ENCODE data around the gene LMBR1.
"Not testable (repeated sequence)": the region's sequence is repeated elsewhere in the genome, so short reads cannot be mapped to it uniquely, and the experiment has no call there.

Gene LMBR1

GRCh38 chr7:156892081-156892800 is 742 bp downstream of the LMBR1 start:
- peak overlapping the region; percentile 90 for H3K27ac Mint-ChIP-seq
- peaks cover 40% of the 10 kb centered on the region for H3K4me1 Mint-ChIP-seq (ENCODE audit: low read depth)
- peaks cover 13% of the 10 kb centered on the region for H3K36me3 Mint-ChIP-seq (ENCODE audit: low read depth)
- no peaks in the 10 kb centered on the region for H3K9me3 Mint-ChIP-seq
- peak overlapping the region; percentile 90 for H3K4me3 Mint-ChIP-seq
- no peaks in the 10 kb centered on the region for H3K27me3 Mint-ChIP-seq (ENCODE audit: low read depth)

- H3K9me3 Mint-ChIP-seq = no peaks in the 10 kb centered on the region
- H3K27me3 Mint-ChIP-seq (ENCODE audit: low read depth) = no peaks in the 10 kb centered on the region
- peaks cover 13% of the 10 kb centered on the region for H3K36me3 Mint-ChIP-seq (ENCODE audit: low read depth)
- peak overlapping the region; percentile 11 for H3K27ac Mint-ChIP-seq
- peaks cover 22% of the 10 kb centered on the region for H3K4me1 Mint-ChIP-seq (ENCODE audit: low read depth)
- H3K4me3 Mint-ChIP-seq = no peak overlapping the region
These were observed 3.2 kb downstream of the LMBR1 start for GRCh38 chr7:156889746-156890145.

DNA sequence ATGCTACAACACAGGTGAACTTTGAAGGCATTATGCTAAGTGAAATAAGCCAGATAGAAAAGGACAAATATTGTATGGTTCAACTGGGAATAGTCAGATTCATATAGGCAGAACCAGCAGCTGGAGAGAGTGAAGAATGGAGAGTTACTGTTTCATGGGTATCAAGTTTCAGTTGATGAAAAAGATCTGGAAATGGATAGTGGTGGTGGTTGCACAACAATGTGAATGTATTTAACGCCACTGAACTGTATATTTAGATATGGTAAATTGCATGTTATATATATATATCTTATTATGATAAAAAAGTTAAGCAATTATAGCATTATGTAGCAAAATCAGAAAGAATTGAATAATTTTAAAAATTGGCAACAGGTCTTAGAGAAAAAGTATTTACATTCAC is 3.9 kb downstream of the LMBR1 start:
- Mint-ChIP-seq H3K27ac (no peak overlapping the region), H3K9me3 (no peaks in the 10 kb centered on the region), H3K27me3 (ENCODE audit: low read depth) (no peaks in the 10 kb centered on the region), H3K36me3 (ENCODE audit: low read depth) (peaks cover 17% of the 10 kb centered on the region), H3K4me1 (ENCODE audit: low read depth) (peaks cover 18% of the 10 kb centered on the region), H3K4me3 (no peak overlapping the region)

- H3K27me3 Mint-ChIP-seq (ENCODE audit: low read depth) = no peaks in the 10 kb centered on the region
- H3K4me3 Mint-ChIP-seq = no peak overlapping the region
- peaks cover 20% of the 10 kb centered on the region for H3K4me1 Mint-ChIP-seq (ENCODE audit: low read depth)
- no peak overlapping the region for H3K27ac Mint-ChIP-seq
- H3K9me3 Mint-ChIP-seq = no peaks in the 10 kb centered on the region
- peaks cover 32% of the 10 kb centered on the region for H3K36me3 Mint-ChIP-seq (ENCODE audit: low read depth)
These were observed 6.8 kb downstream of the LMBR1 start for GRCh38 chr7:156886020-156886795.

- Mint-ChIP-seq H3K4me1 (ENCODE audit: low read depth) (peaks cover 26% of the 10 kb centered on the region), H3K27ac (no peak overlapping the region), H3K9me3 (peaks cover 26% of the 10 kb centered on the region), H3K36me3 (ENCODE audit: low read depth) (peaks cover 41% of the 10 kb centered on the region), H3K27me3 (ENCODE audit: low read depth) (no peaks in the 10 kb centered on the region), H3K4me3 (no peak overlapping the region)
These were observed 11.3 kb downstream of the LMBR1 start for GRCh38 chr7:156881679-156882078.

DNA sequence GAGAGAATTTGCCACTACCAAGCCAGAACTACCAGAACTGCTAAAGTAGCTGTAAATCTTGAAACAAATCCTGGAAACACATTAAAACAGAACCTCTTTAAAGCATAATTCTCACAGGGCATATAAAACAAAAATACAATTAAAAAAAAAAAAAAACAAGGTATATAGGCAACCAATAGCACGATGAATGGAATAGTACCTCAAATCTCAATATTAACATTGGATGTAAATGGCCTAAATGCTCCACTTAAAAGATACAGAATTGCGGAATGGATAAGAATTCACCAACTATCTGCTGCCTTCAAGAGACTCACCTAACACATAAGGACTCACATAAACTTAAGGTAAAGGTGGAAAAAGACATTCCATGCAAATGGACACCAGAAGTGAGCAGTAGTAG is 17.2 kb downstream of the LMBR1 start:
- no peaks in the 10 kb centered on the region for H3K27me3 Mint-ChIP-seq (ENCODE audit: low read depth)
- peaks cover 49% of the 10 kb centered on the region for H3K9me3 Mint-ChIP-seq
- no peak overlapping the region for H3K4me3 Mint-ChIP-seq
- peaks cover 24% of the 10 kb centered on the region for H3K4me1 Mint-ChIP-seq (ENCODE audit: low read depth)
- H3K27ac Mint-ChIP-seq = peak overlapping the region; percentile 17
- H3K36me3 Mint-ChIP-seq (ENCODE audit: low read depth) = peaks cover 55% of the 10 kb centered on the region

- peaks cover 11% of the 10 kb centered on the region for H3K4me1 Mint-ChIP-seq (ENCODE audit: low read depth)
These were observed 24.6 kb downstream of the LMBR1 start for GRCh38 chr7:156868363-156868762.

DNA sequence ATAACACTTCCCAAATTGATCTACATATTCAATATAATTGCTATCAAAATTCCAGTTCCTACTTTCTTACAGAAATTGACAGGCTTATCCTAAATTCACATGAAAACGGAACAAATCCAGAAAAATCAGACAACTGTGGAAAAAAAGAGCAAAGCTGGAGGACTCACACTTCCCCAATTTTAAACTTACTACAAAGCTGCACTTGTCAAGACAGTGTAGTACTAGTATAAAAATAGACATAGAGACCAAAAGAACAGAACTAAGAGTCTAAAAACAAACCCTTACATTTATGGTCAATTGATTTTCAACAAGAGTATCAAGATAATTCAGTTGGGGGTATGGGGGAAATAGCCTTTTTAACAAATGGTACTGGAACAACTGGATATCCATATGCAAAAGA is 27.5 kb downstream of the LMBR1 start:
- Mint-ChIP-seq H3K4me1 (ENCODE audit: low read depth) (peaks cover 7% of the 10 kb centered on the region), H3K27me3 (ENCODE audit: low read depth) (no peaks in the 10 kb centered on the region), H3K36me3 (ENCODE audit: low read depth) (peaks cover 32% of the 10 kb centered on the region), H3K9me3 (peaks cover 11% of the 10 kb centered on the region), H3K4me3 (no peak overlapping the region), H3K27ac (no peak overlapping the region)

More at GRCh38 chr7:156868363-156868762, 24.6 kb downstream of the LMBR1 start:
- not testable (repeated sequence) for H3K4me3 Mint-ChIP-seq; H3K27ac Mint-ChIP-seq; H3K9me3 Mint-ChIP-seq; H3K27me3 Mint-ChIP-seq (ENCODE audit: low read depth)
- peaks cover 34% of the 10 kb centered on the region for H3K36me3 Mint-ChIP-seq (ENCODE audit: low read depth)

DNA sequence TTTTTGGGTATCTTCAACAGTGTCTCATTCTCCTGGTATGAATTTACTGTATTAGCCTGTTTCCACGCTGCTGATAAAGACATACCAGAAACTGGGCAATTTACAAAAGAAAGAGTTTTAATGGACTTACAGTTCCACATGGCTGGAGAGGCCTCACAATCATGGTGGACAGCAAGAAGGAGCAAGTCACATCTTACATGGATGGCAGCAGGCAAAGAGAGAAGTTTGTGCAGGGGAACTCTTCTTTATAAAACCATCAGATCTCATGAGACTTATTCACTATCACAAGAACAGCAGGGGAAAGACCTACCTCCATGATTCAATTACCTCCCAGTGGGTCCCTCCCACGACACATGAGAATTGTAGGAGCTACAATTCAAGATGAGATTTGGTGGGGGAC is 31.0 kb downstream of the LMBR1 start:
- H3K27me3 Mint-ChIP-seq (ENCODE audit: low read depth); H3K27ac Mint-ChIP-seq; H3K4me3 Mint-ChIP-seq; H3K4me1 Mint-ChIP-seq (ENCODE audit: low read depth): not testable (repeated sequence)
- Mint-ChIP-seq H3K36me3 (ENCODE audit: low read depth) (peaks cover 53% of the 10 kb centered on the region), H3K9me3 (peaks cover 42% of the 10 kb centered on the region)

DNA sequence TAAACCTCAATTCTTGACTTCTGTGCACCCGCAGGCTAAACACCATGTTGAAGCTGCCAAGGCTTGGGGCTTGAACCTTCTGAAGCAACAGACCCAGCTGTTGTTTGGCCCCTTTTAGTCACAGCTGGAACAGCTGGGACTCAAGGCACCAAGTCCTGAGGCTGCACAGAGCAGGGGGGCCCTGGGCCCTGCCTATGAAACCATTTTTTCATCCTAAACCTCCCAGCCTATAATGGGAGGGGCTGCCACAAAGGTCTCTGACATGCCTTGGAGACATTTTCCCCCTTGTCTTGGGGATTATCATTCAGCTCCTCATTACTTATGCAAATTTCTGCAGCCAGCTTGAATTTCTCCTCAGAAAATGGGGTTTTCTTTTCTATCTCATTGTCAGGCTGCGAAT is 31.8 kb downstream of the LMBR1 start:
- Mint-ChIP-seq H3K27ac (no peak overlapping the region), H3K4me3 (no peak overlapping the region), H3K27me3 (ENCODE audit: low read depth) (no peaks in the 10 kb centered on the region), H3K9me3 (peaks cover 47% of the 10 kb centered on the region), H3K36me3 (ENCODE audit: low read depth) (peaks cover 57% of the 10 kb centered on the region), H3K4me1 (ENCODE audit: low read depth) (peaks cover 2% of the 10 kb centered on the region)

GRCh38 chr7:156860099-156860498 is 32.9 kb downstream of the LMBR1 start:
- H3K27ac Mint-ChIP-seq; H3K4me1 Mint-ChIP-seq (ENCODE audit: low read depth); H3K27me3 Mint-ChIP-seq (ENCODE audit: low read depth); H3K4me3 Mint-ChIP-seq: not testable (repeated sequence)
- peaks cover 58% of the 10 kb centered on the region for H3K36me3 Mint-ChIP-seq (ENCODE audit: low read depth)
- peaks cover 54% of the 10 kb centered on the region for H3K9me3 Mint-ChIP-seq

DNA sequence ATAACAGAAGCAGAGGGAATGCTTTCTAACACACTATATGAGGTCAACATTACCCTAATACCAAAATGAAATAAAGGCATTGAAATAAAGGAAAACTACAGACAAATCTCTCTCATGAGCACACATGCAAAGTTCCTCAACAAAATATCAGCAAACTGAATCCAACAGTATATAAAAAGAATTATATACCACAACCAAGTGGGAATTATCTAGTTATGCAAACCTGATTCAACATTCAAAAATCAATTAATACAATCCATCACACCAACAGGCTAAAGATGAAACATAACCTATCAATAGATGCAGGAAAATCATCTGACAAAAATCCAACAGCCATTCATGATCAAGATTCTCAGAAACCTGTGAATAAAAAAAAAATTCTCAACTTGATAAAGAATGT is 34.5 kb downstream of the LMBR1 start:
- Mint-ChIP-seq H3K27me3 (ENCODE audit: low read depth) (no peaks in the 10 kb centered on the region), H3K27ac (no peak overlapping the region), H3K9me3 (peaks cover 67% of the 10 kb centered on the region), H3K36me3 (ENCODE audit: low read depth) (peaks cover 66% of the 10 kb centered on the region), H3K4me3 (no peak overlapping the region), H3K4me1 (ENCODE audit: low read depth) (peaks cover 4% of the 10 kb centered on the region)

DNA sequence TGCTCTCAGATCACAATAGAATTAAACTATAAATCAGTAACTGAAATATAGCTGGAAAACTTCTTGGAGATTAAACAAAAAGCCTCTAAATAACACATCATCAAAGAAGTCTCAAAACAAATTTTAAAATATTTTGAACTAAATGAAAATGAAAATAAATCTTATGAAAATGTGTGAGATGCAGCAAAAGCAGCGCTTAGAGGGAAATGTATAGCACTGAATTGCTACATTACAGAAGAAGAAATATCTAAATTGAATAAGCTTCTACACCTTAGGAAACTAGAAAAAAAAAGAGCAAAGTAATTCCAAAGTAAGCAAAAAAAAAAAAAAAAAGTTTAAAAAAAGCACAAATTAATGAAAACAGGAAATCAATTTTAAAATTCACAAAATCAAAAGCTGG is 35.2 kb downstream of the LMBR1 start:
- H3K9me3 Mint-ChIP-seq = peaks cover 67% of the 10 kb centered on the region

GRCh38 chr7:156854654-156855053 is 38.3 kb downstream of the LMBR1 start:
- Mint-ChIP-seq H3K4me1 (ENCODE audit: low read depth) (peaks cover 4% of the 10 kb centered on the region), H3K27me3 (ENCODE audit: low read depth) (no peaks in the 10 kb centered on the region), H3K4me3 (no peak overlapping the region), H3K27ac (no peak overlapping the region), H3K9me3 (peaks cover 48% of the 10 kb centered on the region), H3K36me3 (ENCODE audit: low read depth) (peaks cover 38% of the 10 kb centered on the region)

More for the DNA sequence above, 35.2 kb downstream of the LMBR1 start:
- Mint-ChIP-seq H3K27me3 (ENCODE audit: low read depth) (no peaks in the 10 kb centered on the region), H3K27ac (no peak overlapping the region), H3K4me1 (ENCODE audit: low read depth) (peaks cover 4% of the 10 kb centered on the region), H3K4me3 (no peak overlapping the region), H3K36me3 (ENCODE audit: low read depth) (peaks cover 62% of the 10 kb centered on the region)

DNA sequence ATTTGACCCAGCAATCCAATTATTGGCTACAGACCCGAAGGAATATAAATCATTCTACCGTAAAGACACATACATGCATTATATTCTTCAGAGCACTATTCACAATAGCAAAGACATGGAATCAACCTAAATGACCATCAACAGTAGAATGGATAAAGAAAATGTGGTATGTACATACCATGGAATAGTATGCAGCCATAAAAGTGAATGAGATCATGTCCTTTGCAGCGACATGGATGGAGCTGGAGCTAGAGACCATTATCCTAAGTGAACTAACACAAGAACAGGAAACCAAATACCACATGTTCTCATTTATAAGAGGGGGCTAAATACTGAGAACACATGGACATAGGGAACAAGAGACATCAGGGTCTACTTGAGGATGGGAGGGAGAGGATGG is 44.0 kb downstream of the LMBR1 start:
- Mint-ChIP-seq H3K36me3 (ENCODE audit: low read depth) (peaks cover 7% of the 10 kb centered on the region), H3K27ac (no peak overlapping the region), H3K27me3 (ENCODE audit: low read depth) (no peaks in the 10 kb centered on the region), H3K4me1 (ENCODE audit: low read depth) (peaks cover 6% of the 10 kb centered on the region), H3K4me3 (no peak overlapping the region), H3K9me3 (peaks cover 1% of the 10 kb centered on the region)
